ENCODE measurements around the gene CFAP54.
A peak's percentile ranks its signal among the peaks of the same experiment; 100 is the strongest.
"Not testable (repeated sequence)": the region's sequence is repeated elsewhere in the genome, so short reads cannot be mapped to it uniquely, and the experiment has no call there.

CFAP54 gene

GRCh38 chr12:96513681-96514080 lies 24.3 kb downstream of the CFAP54 start:
- no peak for DNase-seq (ENCODE audit: low read depth)

- DNase-seq (ENCODE audit: low read depth): no peak
Observed at GRCh38 chr12:96514328-96514727, 25.0 kb downstream of the CFAP54 start.

- peak; percentile 75 for DNase-seq (ENCODE audit: low read depth)
Observed at GRCh38 chr12:96516472-96517430, 27.4 kb downstream of the CFAP54 start.

GRCh38 chr12:96520767-96521166 lies 31.4 kb downstream of the CFAP54 start:
- DNase-seq (ENCODE audit: low read depth): no peak

GRCh38 chr12:96521895-96522682 lies 32.7 kb downstream of the CFAP54 start:
- DNase-seq (ENCODE audit: low read depth): no peak

- DNase-seq (ENCODE audit: low read depth): no peak
Observed at GRCh38 chr12:96522690-96523089, 33.3 kb downstream of the CFAP54 start.

- no peak for DNase-seq (ENCODE audit: low read depth)
Observed at GRCh38 chr12:96526110-96526509, 36.7 kb downstream of the CFAP54 start.

GRCh38 chr12:96529912-96530311 lies 40.5 kb downstream of the CFAP54 start:
- no peak for DNase-seq (ENCODE audit: low read depth)

GRCh38 chr12:96534339-96534738 lies 45.0 kb downstream of the CFAP54 start:
- DNase-seq (ENCODE audit: low read depth): no peak

GRCh38 chr12:96548384-96548783 lies 59.0 kb downstream of the CFAP54 start:
- DNase-seq (ENCODE audit: low read depth): no peak

- DNase-seq (ENCODE audit: low read depth): no peak
Observed at GRCh38 chr12:96549341-96549740, 60.0 kb downstream of the CFAP54 start.

- DNase-seq (ENCODE audit: low read depth): no peak
Observed at GRCh38 chr12:96570579-96570978, 81.2 kb downstream of the CFAP54 start.

- no peak for DNase-seq (ENCODE audit: low read depth)
Observed at GRCh38 chr12:96571101-96571862, 81.9 kb downstream of the CFAP54 start.

GRCh38 chr12:96578526-96579125 lies 89.2 kb downstream of the CFAP54 start:
- peak; percentile 38 for DNase-seq (ENCODE audit: low read depth)

- no peak for DNase-seq (ENCODE audit: low read depth)
Observed at GRCh38 chr12:96585977-96586376, 96.6 kb downstream of the CFAP54 start.

GRCh38 chr12:96587691-96588090 lies 98.3 kb downstream of the CFAP54 start:
- DNase-seq (ENCODE audit: low read depth): no peak

- no peak for DNase-seq (ENCODE audit: low read depth)
Observed at GRCh38 chr12:96590970-96591369, 101.6 kb downstream of the CFAP54 start.

GRCh38 chr12:96604374-96604773 lies 115.0 kb downstream of the CFAP54 start:
- not testable (repeated sequence) for DNase-seq (ENCODE audit: low read depth)

GRCh38 chr12:96605684-96606083 lies 116.3 kb downstream of the CFAP54 start:
- DNase-seq (ENCODE audit: low read depth): no peak

GRCh38 chr12:96606134-96606533 lies 116.8 kb downstream of the CFAP54 start:
- no peak for DNase-seq (ENCODE audit: low read depth)

GRCh38 chr12:96606644-96607043 lies 117.3 kb downstream of the CFAP54 start:
- no peak for DNase-seq (ENCODE audit: low read depth)

- no peak for DNase-seq (ENCODE audit: low read depth)
Observed at GRCh38 chr12:96617178-96617577, 127.8 kb downstream of the CFAP54 start.
